Mammary epithelial cell (primary cell): Measurements from ENCODE around the gene SLC25A34.

ENCODE experiments used
- CTCF ChIP-seq, 2 donors: IDR thresholded peaks in 1 of 2; conservative IDR thresholded peaks in 1 of 2; 2 replicates each; pipeline ENCODE4 v1.5.1; 2011 to 2012; ENCODE audit warnings: inconsistent platforms in 2 of 2, low read length in 2 of 2, mild to moderate bottlenecking in 2 of 2, control low read depth in 1 of 2, low read depth in 1 of 2; ENCODE audit not compliant: insufficient read depth in 1 of 2; ENCODE audit errors: extremely low read depth in 1 of 2
- EZH2 ChIP-seq: IDR thresholded peaks from 2 replicates; pipeline ENCODE4 v1.6.1; 2012; ENCODE audit warnings: low read length, inconsistent platforms, borderline replicate concordance

GRCh38 chr1:15760520-15761211 is 24.6 kb downstream of the SLC25A34 start:
- no peak for TF ChIP-seq CTCF (conservative IDR thresholded peaks at IDR 0.05 in 1 of 2, IDR thresholded peaks at IDR 0.05 in 1 of 2; ENCODE audit: extremely low read depth in 1 of 2, insufficient read depth in 1 of 2, low read depth in 1 of 2, low read length in 2 of 2)
- no peak for TF ChIP-seq EZH2
